A673 (cell line): ENCODE data around the gene MAVS. TPM values are rescaled to one million over a fixed set of nuclear protein-coding genes. Genes with fewer than 3 reads are reported as not detected.

Experiments used
- BruUV-seq: library from RNA; stranded (reverse); fragments of 400-500 nt; replicated peaks from 2 replicates; lab custom pipeline; 2021; lab: Mats Ljungman, UMichigan
- CTCF ChIA-PET: fragments of 300-600 bp; sonication (Branson Sonifier 250); formaldehyde crosslinking; loops from one replicate; lab custom pipeline; 2022; ENCODE audit warnings: antibody characterized with exemption; lab: Charles Lee
- POLR2A ChIA-PET: fragments of 300-600 bp; sonication (Branson Sonifier 250); formaldehyde crosslinking; loops from one replicate; lab custom pipeline; 2022; ENCODE audit warnings: antibody characterized with exemption; ENCODE audit not compliant: low non-redundant PET; lab: Charles Lee
- DNase-seq: peaks from one replicate; pipeline ENCODE4 v3.0.0-alpha.2; 2015; ENCODE audit warnings: low spot score
- H3K27ac ChIP-seq: fragments of 200-600 bp; sonication (generic); 2 replicates; pipeline ENCODE4 v1.5.1; 2016; ENCODE audit warnings: mixed run types, low read depth, mild to moderate bottlenecking, mixed read lengths, antibody characterized with exemption, low read length; ENCODE audit not compliant: poor library complexity, severe bottlenecking
- H3K27me3 ChIP-seq: fragments of 200-600 bp; sonication (generic); replicated peaks from 2 replicates; pipeline ENCODE4 v1.6.1; 2017; ENCODE audit warnings: mixed run types, low read depth, mild to moderate bottlenecking, mixed read lengths, antibody characterized with exemption, low read length; ENCODE audit not compliant: insufficient read depth, poor library complexity
- H3K36me3 ChIP-seq: fragments of 200-600 bp; sonication (generic); 2 replicates; pipeline ENCODE4 v1.6.1; 2016; ENCODE audit warnings: mixed run types, mild to moderate bottlenecking, mixed read lengths, antibody characterized with exemption, low read length; ENCODE audit not compliant: insufficient read depth, poor library complexity, severe bottlenecking
- H3K4me1 ChIP-seq: fragments of 200-600 bp; sonication (generic); 2 replicates; pipeline ENCODE4 v1.6.1; 2017; ENCODE audit warnings: mixed run types, mild to moderate bottlenecking, mixed read lengths, antibody characterized with exemption, low read length; ENCODE audit not compliant: insufficient read depth, poor library complexity, severe bottlenecking
- H3K4me3 ChIP-seq: fragments of 200-600 bp; sonication (generic); 2 replicates; pipeline ENCODE4 v1.5.1; 2016; ENCODE audit warnings: low read depth, mixed run types, mild to moderate bottlenecking, mixed read lengths, low read length; ENCODE audit not compliant: poor library complexity, severe bottlenecking
- H3K9me3 ChIP-seq: fragments of 200-600 bp; sonication (generic); 2 replicates; pipeline ENCODE4 v1.6.1; 2016; ENCODE audit warnings: mixed run types, low read depth, mild to moderate bottlenecking, mixed read lengths, antibody characterized with exemption, low read length; ENCODE audit not compliant: poor library complexity, severe bottlenecking
- CTCF ChIP-seq: fragments of 300-800, 200-600 bp; sonication (generic); conservative IDR thresholded peaks from 2 replicates; pipeline ENCODE4 v1.5.1; 2017; ENCODE audit warnings: low read depth, mild to moderate bottlenecking, antibody characterized with exemption, low read length, moderate library complexity, mixed read lengths
- EZH2 ChIP-seq: fragments of 200-600 bp; sonication (generic); IDR thresholded peaks from 2 replicates; pipeline ENCODE4 v1.6.1; 2017; ENCODE audit warnings: borderline replicate concordance, low read depth, mild to moderate bottlenecking, mixed read lengths, antibody characterized with exemption, low read length; ENCODE audit not compliant: poor library complexity, severe bottlenecking
- intact Hi-C: fragments of 100-400 bp; cut with micrococcal nuclease; formaldehyde crosslinking; loops from one replicate; pipeline ENCODE4 v1.10.0; 2022; ENCODE audit not compliant: unreplicated experiment
- total RNA-seq: library from RNA; stranded (reverse); gene quantifications from 2 replicates; pipeline ENCODE4 v1.2.3, GENCODE V29; 2021

The MAVS gene
- total RNA-seq, 1 experiment from 2014 or later: 28.2 TPM

GRCh38 chr20:3887876-3888620 is 41.4 kb downstream of the MAVS start:
- TF ChIP-seq EZH2: no peak
- no peak for TF ChIP-seq CTCF
- Histone ChIP-seq H3K27me3 (no peaks in the 10 kb centered on the region), H3K9me3 (no peaks in the 10 kb centered on the region), H3K4me3 (peak overlapping the region; percentile 73), H3K36me3 (peaks cover 21% of the 10 kb centered on the region), H3K27ac (peak overlapping the region; percentile 83), H3K4me1 (peaks cover 23% of the 10 kb centered on the region)
- intact Hi-C loops: no loop called here
- DNase-seq: no peak
- BruUV-seq: TSS peak; percentile 59
- POLR2A ChIA-PET: interaction anchor here (0.5 kb wide), 1 partner anchor 12 kb away, joined by 3 read pairs; no protein-coding TSS in a partner anchor
- CTCF ChIA-PET: interaction anchor here (0.6 kb wide), 1 partner anchor 38 kb away, joined by 4 read pairs; no protein-coding TSS in a partner anchor

- ChIA-PET CTCF (no interaction called here), POLR2A (no interaction called here)
- DNase-seq: peak; percentile 100
- no TSS peak for BruUV-seq
- H3K9me3 ChIP-seq: no peaks in the 10 kb centered on the region
- intact Hi-C loops: no loop called here
- H3K36me3 ChIP-seq: peaks cover 21% of the 10 kb centered on the region
- TF ChIP-seq EZH2: no peak
- TF ChIP-seq CTCF: peak; percentile 42; the same call in 1 of the 2 replicates
- H3K27ac ChIP-seq: peak within 1 kb of the TSS; percentile 83
- H3K4me3 ChIP-seq: peak within 1 kb of the TSS; percentile 73
- no peaks in the 10 kb centered on the region for H3K27me3 ChIP-seq
- peaks cover 25% of the 10 kb centered on the region for H3K4me1 ChIP-seq
These were observed 42.2 kb downstream of the MAVS start, which contains the start of gene PANK2 for GRCh38 chr20:3888622-3889488. Gene PANK2, plus strand, starts transcription at chr20:3889387.
